Activated naive CD8-positive, alpha-beta T cell treated with anti-CD3 and anti-CD28 coated beads, Interleukin-2, amount 50 U/mL, for 24 hours (primary cell): Measurements from ENCODE around the gene MCM3AP.

ENCODE experiments used
- ATAC-seq: fragments of 150-1000 bp; cut with Tn5 transposase; one replicate; pipeline ENCODE4 v1.10.0; 2021
- DNase-seq: peaks from one replicate; pipeline ENCODE4 v3.0.0; 2021
- H3K27ac Mint-ChIP-seq: one replicate; pipeline ENCODE4 v1.8.0; 2021; ENCODE audit warnings: mild to moderate bottlenecking, mixed read lengths
- H3K27me3 Mint-ChIP-seq: one replicate; pipeline ENCODE4 v1.8.0; 2021; ENCODE audit warnings: mixed read lengths
- H3K36me3 Mint-ChIP-seq: one replicate; pipeline ENCODE4 v1.8.0; 2021; ENCODE audit warnings: low read depth, mixed read lengths
- H3K4me1 Mint-ChIP-seq: one replicate; pipeline ENCODE4 v1.8.0; 2021; ENCODE audit warnings: mixed read lengths
- H3K4me3 Mint-ChIP-seq: one replicate; pipeline ENCODE4 v1.8.0; 2021; ENCODE audit warnings: mild to moderate bottlenecking, moderate library complexity, mixed read lengths
- H3K9me3 Mint-ChIP-seq: one replicate; pipeline ENCODE4 v1.8.0; 2021; ENCODE audit warnings: mixed read lengths

MCM3AP gene

DNA sequence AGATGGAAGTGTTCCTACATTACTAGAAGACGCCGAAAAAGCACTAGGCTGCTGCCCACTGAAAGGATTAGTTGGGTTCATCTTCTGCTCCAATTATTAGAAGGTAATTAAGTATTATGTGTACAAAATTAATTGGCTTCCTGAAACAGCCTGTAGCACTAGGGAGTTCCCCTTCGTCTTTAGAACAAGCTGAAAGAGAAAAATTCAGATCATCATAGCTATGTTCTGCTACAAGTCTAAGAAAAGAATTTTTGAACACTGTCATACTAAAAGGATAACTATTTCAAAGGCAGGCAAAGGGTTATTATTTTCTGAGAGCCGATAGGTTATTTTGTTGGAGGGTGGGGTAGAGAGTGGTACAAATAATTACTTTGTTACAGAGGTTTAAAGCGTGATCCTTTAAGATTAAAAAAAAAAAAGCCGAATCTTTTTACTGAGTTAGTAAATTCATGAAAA, at the start of gene MCM3AP:
TSS of gene MCM3AP (minus strand) at position 406 of the 456 bp plus-strand sequence. CDS start at position 81, 325 bp downstream.
- Mint-ChIP-seq H3K27ac (peak within 1 kb of the TSS; percentile 94), H3K27me3 (no peaks in the 10 kb centered on the region), H3K4me1 (peaks cover 48% of the 10 kb centered on the region), H3K36me3 (peaks cover 27% of the 10 kb centered on the region), H3K4me3 (peak within 1 kb of the TSS; percentile 96), H3K9me3 (no peaks in the 10 kb centered on the region)
- ATAC-seq (no peak), DNase-seq (no peak)

DNA sequence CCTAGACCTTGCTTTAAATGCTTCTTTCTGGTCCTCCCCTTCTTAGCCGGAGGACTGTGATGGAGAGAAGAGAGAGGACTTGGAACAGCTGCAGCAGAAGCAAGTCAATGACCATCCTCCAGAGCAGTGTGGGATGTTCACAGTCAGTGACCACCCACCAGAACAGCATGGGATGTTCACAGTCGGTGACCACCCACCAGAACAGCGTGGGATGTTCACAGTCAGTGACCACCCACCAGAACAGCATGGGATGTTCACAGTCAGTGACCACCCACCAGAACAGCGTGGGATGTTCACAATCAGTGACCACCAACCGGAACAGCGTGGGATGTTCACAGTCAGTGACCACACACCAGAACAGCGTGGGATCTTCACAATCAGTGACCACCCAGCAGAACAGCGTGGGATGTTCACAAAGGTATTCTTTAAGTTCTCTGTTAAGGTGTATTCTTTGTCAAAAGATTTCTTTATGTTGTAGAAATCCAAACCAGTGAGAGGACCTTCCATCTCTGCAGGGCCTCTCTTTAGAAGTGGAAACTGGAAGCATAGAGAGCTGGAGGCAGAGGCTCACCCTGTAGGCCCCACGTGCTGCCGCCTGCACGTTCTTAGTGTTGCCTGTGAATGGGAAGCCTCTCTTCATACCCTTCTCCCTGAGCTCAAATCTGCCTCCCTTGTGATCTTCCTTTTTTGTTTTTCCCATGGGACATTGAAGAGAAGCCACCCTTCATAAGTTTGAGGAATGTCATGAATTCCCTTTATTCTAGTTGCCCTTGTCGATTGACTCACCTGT, 49.1 kb upstream of the MCM3AP start:
- H3K4me1 Mint-ChIP-seq: no peaks in the 10 kb centered on the region
- DNase-seq (no peak), ATAC-seq (no peak)
- H3K9me3 Mint-ChIP-seq: no peaks in the 10 kb centered on the region
- no peak overlapping the region for H3K4me3 Mint-ChIP-seq
- peaks cover 41% of the 10 kb centered on the region for H3K36me3 Mint-ChIP-seq
- H3K27me3 Mint-ChIP-seq: no peaks in the 10 kb centered on the region
- H3K27ac Mint-ChIP-seq: no peak overlapping the region

DNA sequence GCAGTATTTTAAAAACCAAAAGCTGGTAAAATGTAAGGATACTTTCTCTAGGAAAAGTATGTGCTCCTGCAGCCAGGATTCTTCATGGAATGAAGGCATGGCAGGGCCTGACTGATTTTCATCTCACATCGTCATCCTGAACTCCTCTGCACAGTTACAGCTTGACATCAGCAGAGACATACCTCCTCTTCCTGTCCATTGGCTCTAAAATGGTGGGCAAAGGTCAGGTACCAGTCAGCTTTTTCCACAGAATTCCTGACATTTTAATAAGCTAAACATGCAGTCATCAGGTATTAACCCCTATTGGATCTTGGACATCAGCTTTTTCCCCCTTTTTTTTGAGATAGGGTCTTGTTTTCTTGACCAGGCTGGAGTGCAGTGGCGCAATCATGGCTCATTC, 44.4 kb upstream of the MCM3AP start:
- no peak for ATAC-seq
- Mint-ChIP-seq H3K27me3 (no peaks in the 10 kb centered on the region), H3K9me3 (no peaks in the 10 kb centered on the region), H3K36me3 (peaks cover 27% of the 10 kb centered on the region), H3K27ac (no peak overlapping the region), H3K4me3 (no peak overlapping the region), H3K4me1 (peaks cover 11% of the 10 kb centered on the region)
- DNase-seq: no peak

DNA sequence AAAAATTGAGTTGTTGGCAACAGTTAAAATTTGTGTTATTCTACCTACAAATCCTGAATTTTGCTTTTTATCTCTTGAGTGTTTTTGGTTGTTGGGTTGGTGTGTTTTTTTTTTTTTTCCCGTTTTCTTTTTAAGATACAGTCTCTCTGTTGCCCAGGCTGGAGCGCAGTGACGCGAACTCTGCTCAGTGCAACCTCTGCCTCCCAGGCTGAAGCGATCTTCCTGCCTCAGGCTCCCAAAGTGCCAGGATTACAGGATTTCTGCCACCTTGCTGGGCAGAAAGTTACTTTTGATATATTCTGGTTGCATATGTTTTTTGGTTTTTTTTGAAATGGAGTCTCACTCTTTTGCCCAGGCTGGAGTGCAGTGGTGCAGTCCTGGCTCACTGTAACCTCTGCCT, 42.7 kb upstream of the MCM3AP start:
- no peak for ATAC-seq
- H3K27ac Mint-ChIP-seq: no peak overlapping the region
- H3K36me3 Mint-ChIP-seq: peaks cover 27% of the 10 kb centered on the region
- H3K4me1 Mint-ChIP-seq: peaks cover 15% of the 10 kb centered on the region
- no peak for DNase-seq
- H3K4me3 Mint-ChIP-seq: no peak overlapping the region
- H3K9me3 Mint-ChIP-seq: no peaks in the 10 kb centered on the region
- no peaks in the 10 kb centered on the region for H3K27me3 Mint-ChIP-seq

DNA sequence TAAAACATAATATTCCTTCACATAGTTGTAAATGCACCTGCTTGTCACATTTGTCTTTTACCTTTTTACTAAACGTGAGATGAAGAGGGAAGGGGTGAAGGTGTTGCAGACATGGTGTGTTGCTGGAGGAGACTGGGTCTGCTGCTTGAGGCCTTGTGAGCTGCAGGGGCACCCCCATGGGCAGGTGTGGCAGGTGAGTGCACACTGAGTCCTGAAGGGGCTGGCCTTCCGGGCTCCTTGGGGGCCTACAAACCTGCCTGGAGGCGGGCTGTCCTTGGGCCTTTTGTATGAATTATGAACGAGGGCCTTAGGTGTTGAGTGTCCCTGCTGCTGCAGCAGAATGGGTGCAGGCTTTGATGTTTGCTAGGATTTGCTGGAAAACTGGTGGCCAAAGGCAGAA, 42.3 kb upstream of the MCM3AP start:
- no peak overlapping the region for H3K27ac Mint-ChIP-seq
- DNase-seq: no peak
- H3K27me3 Mint-ChIP-seq: no peaks in the 10 kb centered on the region
- peaks cover 17% of the 10 kb centered on the region for H3K4me1 Mint-ChIP-seq
- ATAC-seq: no peak
- H3K9me3 Mint-ChIP-seq: no peaks in the 10 kb centered on the region
- peaks cover 29% of the 10 kb centered on the region for H3K36me3 Mint-ChIP-seq
- H3K4me3 Mint-ChIP-seq: no peak overlapping the region

DNA sequence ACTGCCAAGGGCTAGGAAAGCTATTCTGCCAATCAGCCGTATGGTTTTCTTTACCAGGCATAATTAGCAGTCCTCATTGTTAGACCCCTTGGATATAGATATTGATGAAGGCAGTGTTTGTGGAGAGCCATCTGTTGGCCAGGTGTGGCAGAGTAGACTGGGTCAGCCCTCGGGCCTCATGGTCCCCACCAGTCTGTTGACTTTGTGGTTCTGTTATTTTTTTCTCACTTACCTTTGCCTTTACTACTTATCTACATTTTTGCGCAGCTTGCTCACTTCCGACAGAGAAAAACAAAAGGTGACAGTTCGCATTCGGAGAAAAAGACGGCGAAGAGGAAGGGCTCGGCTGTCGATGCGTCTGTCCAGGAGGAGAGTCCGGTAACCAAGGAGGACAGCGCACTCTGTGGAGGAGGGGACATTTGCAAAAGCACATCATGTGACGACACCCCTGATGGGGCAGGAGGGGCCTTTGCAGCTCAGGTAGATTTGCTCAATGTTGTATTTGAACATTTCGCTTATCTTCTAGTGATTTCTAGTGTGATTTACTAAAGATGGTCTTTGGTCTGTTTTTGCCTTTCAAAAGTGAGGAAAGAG, 40.8 kb upstream of the MCM3AP start:
- Mint-ChIP-seq H3K27me3 (no peaks in the 10 kb centered on the region), H3K36me3 (peaks cover 36% of the 10 kb centered on the region), H3K9me3 (no peaks in the 10 kb centered on the region), H3K27ac (no peak overlapping the region), H3K4me1 (peaks cover 31% of the 10 kb centered on the region), H3K4me3 (no peak overlapping the region)
- ATAC-seq (no peak), DNase-seq (no peak)

DNA sequence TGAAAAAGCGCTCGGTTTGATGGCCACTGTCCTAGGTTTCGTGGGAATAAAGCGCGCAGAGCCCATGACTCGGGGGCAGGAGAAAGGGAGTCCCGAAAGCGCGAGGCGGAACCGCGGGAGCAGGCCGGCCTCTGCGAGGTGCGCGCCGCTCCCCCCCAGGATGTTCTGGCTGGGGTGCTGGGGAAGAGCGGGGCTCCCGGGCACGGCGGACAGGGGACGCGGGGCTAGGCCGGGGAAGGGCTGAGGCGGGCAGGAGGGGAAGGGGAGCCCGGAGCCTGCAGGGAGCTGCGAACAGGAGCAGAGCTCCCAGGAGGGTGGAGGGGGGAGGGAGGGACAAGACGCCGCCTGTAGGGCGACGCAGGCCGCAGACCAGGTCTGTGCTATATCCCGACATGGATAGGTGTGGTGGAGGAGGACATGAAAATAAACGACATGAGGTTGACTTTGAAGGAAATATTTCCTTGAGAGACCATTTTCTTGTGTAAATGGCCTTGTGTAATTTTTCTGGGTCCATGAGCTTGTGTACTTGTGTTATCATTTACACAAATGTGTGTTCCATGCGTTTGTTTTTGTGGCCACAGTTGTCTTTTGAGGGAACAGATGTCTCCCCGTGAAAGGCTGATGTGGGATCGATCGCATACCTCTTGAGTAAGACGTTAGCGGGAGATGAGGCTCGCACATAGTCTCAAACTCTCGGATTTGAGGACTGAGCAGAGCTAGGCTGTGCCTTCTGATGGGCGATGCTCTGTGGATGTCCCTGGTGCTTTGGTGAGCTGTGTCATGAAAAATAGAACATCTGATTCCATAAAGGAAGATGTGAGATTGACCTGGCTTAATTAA, 39.9 kb upstream of the MCM3AP start:
- Mint-ChIP-seq H3K27ac (peak overlapping the region; percentile 50), H3K36me3 (peaks cover 41% of the 10 kb centered on the region), H3K4me1 (peaks cover 38% of the 10 kb centered on the region), H3K4me3 (peak overlapping the region; percentile 79), H3K9me3 (no peaks in the 10 kb centered on the region), H3K27me3 (no peaks in the 10 kb centered on the region)
- ATAC-seq (peak; percentile 6), DNase-seq (peak; percentile 49)

DNA sequence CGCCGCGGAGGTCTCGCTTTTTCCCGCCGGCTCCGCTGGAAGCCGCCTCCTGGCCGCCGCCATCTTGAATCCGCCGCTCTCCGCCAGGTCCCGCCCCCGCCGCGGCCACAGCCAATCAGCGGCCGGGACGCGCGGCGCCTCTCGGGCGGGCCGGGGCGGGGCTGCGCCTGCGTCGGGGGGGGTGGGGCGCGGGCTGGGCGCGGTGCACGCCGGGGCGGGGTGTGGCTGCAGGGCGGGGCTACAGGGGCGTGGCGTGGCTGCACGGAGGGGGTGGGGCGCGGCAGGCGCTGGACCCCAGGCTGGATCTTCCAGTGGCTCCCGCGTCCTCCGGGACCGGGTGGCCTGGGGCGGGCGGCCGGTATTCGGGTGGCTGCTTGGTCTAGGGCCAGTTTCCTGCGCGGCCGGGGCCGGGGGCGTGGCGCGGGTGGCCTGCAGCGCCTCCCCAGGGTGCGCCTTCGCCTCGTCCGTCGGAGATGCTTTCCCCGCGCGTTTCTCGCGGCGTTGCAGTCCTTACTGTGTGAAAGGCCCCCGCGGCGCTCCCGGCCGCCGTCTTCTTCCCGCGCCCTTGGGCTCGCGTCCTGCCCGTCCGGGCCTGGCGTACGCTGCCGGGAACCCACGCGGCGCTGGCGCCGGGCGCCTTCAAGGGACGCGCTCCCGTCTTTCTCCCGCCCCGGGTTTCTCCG, 39.1 kb upstream of the MCM3AP start:
- H3K4me3 Mint-ChIP-seq: peak overlapping the region; percentile 93
- no peaks in the 10 kb centered on the region for H3K27me3 Mint-ChIP-seq
- H3K4me1 Mint-ChIP-seq: peaks cover 39% of the 10 kb centered on the region
- peaks cover 40% of the 10 kb centered on the region for H3K36me3 Mint-ChIP-seq
- no peaks in the 10 kb centered on the region for H3K9me3 Mint-ChIP-seq
- ATAC-seq (peak; percentile 73), DNase-seq (peak; percentile 91)
- peak overlapping the region; percentile 96 for H3K27ac Mint-ChIP-seq

DNA sequence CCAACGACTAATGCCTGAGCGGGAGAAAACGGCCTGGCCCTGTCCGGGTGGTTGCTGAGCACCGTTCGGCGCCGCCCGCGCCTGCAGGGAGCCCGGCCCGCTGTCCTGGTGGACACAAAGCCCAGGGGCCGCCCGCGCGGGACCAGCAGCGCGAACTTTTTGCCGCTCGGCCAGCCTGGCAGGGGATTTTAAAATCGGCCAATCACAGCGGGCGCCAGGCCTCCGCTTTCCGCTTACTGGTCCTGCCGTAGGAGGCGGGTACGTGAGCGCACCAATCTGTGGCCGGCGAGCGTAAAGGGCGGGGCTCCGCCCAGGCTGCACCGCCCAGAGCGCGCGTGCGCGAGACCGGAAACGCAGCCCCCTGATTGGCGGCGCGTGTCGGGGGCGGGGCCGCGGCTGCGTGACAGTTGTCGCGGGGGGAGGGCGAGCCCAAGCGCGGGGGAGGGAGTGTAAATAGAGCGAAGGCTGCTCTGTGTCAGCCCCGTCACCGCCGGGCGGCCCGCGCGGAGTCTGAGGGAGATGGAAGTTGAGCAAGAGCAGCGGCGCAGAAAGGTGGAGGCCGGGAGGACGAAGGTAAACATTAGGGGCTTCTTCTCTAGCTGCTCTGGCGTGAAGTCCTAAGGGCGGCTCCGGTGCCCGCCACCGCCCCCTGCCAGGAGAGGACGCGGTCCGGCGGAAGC, 38.4 kb upstream of the MCM3AP start, which contains the start of the genes C21orf58 and PCNT:
TSS of gene C21orf58 (minus strand) at position 161 of the 680 bp plus-strand sequence. CDS start 1,132 bp downstream, outside the sequence.
TSS of gene PCNT (plus strand) at position 447 of the 680 bp plus-strand sequence. CDS start at position 520, 73 bp downstream.
- ATAC-seq (peak; percentile 87), DNase-seq (peak; percentile 97)
- peaks cover 39% of the 10 kb centered on the region for H3K4me1 Mint-ChIP-seq
- H3K27me3 Mint-ChIP-seq: no peaks in the 10 kb centered on the region
- peak within 1 kb of the TSS; percentile 93 for H3K4me3 Mint-ChIP-seq
- H3K27ac Mint-ChIP-seq: peak within 1 kb of the TSS; percentile 96
- H3K36me3 Mint-ChIP-seq: peaks cover 40% of the 10 kb centered on the region
- no peaks in the 10 kb centered on the region for H3K9me3 Mint-ChIP-seq

DNA sequence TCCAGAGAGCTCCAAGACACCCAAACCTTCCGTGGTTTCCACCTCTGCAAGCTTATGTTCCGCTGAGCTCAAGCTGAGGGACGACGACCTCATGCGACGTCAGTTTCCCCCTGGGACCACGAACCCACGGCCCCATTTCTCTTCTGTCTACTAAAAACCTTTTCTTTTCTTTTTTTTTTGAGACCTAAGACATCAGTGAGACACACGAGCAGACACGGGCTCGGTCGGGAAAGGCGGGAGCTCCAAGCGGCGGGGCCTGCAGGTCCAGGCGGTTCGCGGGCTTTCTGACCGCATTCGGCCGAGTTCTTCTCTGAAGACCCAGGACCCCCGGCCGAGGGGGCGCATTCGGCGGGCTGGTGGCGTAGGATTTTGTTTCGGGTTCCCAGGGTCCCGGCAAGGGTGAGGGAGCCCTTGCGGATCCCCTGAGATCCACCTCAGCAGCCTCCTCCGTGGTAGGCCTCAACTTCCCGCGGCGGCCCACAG, 37.9 kb upstream of the MCM3AP start:
- peaks cover 39% of the 10 kb centered on the region for H3K4me1 Mint-ChIP-seq
- peak overlapping the region; percentile 93 for H3K4me3 Mint-ChIP-seq
- ATAC-seq (no peak), DNase-seq (no peak)
- peaks cover 39% of the 10 kb centered on the region for H3K36me3 Mint-ChIP-seq
- no peaks in the 10 kb centered on the region for H3K9me3 Mint-ChIP-seq
- peak overlapping the region; percentile 88 for H3K27ac Mint-ChIP-seq
- H3K27me3 Mint-ChIP-seq: no peaks in the 10 kb centered on the region

DNA sequence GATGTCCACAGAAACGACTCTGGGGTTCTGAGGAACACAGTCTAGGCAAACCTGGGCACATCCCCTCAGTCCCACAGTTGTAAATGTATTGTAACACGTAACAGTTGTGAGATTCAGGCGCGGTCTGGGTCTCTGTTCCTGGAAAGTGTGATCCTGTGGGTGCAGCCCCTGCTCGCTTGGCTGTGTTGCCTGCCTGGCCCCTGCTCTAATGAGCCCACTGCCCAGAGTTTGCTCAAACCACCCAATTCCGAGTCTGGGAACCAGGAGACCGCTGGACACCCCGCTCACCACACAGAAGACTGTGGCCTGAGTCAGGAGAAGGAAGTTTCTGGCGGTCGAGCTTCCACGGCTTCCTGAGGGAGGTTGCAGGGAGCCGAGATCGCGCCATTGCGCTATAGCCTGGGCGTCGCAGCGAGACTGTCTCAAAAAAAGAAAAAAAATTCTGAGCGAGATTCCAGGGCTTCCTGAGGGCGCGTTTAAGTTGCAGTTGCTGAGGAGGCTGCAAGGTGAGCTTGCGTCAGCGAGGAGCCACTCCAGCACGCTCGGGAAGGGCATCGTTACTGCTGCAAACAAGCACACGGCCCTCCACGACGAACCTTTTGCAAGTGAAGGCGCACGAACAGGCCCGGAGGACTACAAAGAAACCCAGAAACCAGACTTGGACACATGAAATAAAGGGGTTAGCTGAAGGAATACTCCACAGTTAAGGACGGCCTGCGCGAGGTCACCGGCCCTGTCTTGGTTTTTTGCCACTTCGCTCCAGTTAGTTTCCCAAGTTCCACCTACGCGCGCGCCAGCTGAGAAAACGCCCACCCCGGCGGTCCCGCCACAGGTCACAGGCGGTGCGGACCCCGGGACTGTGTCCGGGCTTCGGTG, 37.2 kb upstream of the MCM3AP start:
- Mint-ChIP-seq H3K4me1 (peaks cover 39% of the 10 kb centered on the region), H3K27me3 (no peaks in the 10 kb centered on the region), H3K9me3 (no peaks in the 10 kb centered on the region), H3K27ac (peak overlapping the region; percentile 88), H3K4me3 (peak overlapping the region; percentile 93), H3K36me3 (peaks cover 34% of the 10 kb centered on the region)
- no peak for ATAC-seq
- DNase-seq: peak; percentile 34

DNA sequence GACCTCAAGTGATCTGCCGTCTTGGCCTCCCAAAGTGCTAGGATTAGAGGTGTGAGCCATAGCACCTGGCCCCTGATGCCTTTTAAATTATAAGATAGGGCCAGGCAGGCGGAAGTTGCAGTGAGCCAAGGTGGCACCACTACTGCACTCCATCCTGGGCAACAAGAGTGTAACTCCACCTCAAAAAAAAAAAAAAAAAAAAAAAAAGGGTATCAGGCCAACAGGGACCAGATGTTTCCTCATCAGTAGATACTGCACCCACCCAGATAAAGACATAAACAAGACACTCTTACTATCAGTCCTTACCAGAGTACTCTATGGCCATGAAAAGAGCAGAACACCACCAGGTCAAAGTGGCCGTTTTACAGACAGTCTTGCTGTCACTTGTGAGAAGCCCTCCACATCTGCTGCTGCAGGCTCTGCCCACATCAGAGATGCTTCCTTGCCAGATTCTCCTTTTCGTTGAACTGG, 35.0 kb upstream of the MCM3AP start:
- no peak overlapping the region for H3K27ac Mint-ChIP-seq
- no peak for DNase-seq
- H3K4me1 Mint-ChIP-seq: peaks cover 29% of the 10 kb centered on the region
- peak overlapping the region; percentile 93 for H3K4me3 Mint-ChIP-seq
- no peaks in the 10 kb centered on the region for H3K9me3 Mint-ChIP-seq
- H3K27me3 Mint-ChIP-seq: no peaks in the 10 kb centered on the region
- ATAC-seq: no peak
- peaks cover 25% of the 10 kb centered on the region for H3K36me3 Mint-ChIP-seq
